Neutrophil (primary cell): ENCODE measurements around the gene BFSP1.

Experiments used
- H3K27ac ChIP-seq: fragments of 200-600 bp; sonication (generic); 2 replicates; pipeline ENCODE4 v1.5.1; 2016; ENCODE audit warnings: mild to moderate bottlenecking, moderate library complexity
- H3K27me3 ChIP-seq: fragments of 200-600 bp; sonication (generic); 2 replicates; pipeline ENCODE4 v1.6.0; 2016; ENCODE audit warnings: mild to moderate bottlenecking
- H3K36me3 ChIP-seq: fragments of 200-600 bp; sonication (generic); 2 replicates; pipeline ENCODE4 v1.5.1; 2017
- H3K4me1 ChIP-seq, 2 experiments: fragments of 200-600 bp in 1 of 2; sonication (generic) in 1 of 2; 1 replicate in 1 of 2; 2 replicates in 1 of 2; pipeline versions ENCODE4 v1.5.1 to v1.6.1; 2013 to 2016; ENCODE audit warnings: low read depth in 1 of 2, low read length in 1 of 2, mild to moderate bottlenecking in 1 of 2, moderate library complexity in 1 of 2; ENCODE audit not compliant: control insufficient read depth in 1 of 2, insufficient read depth in 1 of 2
- H3K4me3 ChIP-seq, 2 experiments: fragments of 200-600 bp in 1 of 2; sonication (generic) in 1 of 2; 1 replicate in 1 of 2; 2 replicates in 1 of 2; pipeline ENCODE4 v1.5.1; 2013 to 2016; ENCODE audit warnings: low read depth in 1 of 2, low read length in 1 of 2, mild to moderate bottlenecking in 1 of 2, moderate library complexity in 1 of 2
- H3K9me3 ChIP-seq: fragments of 200-600 bp; sonication (generic); 2 replicates; pipeline ENCODE4 v1.5.1; 2016
- CTCF ChIP-seq: fragments of 200-600 bp; sonication (generic); IDR thresholded peaks from 2 replicates; pipeline ENCODE4 v1.5.1; 2016; ENCODE audit warnings: antibody characterized with exemption

Gene BFSP1

GRCh38 chr20:17555106-17555505, 23.9 kb upstream of the BFSP1 start:
- Histone ChIP-seq H3K9me3 (no peaks in the 10 kb centered on the region), H3K4me1 (no peaks in the 10 kb centered on the region), H3K27me3 (no peaks in the 10 kb centered on the region), H3K27ac (no peak overlapping the region), H3K4me3 (no peak overlapping the region), H3K36me3 (no peaks in the 10 kb centered on the region)
- TF ChIP-seq CTCF, result no peak

- H3K4me1 ChIP-seq, result no peaks in the 10 kb centered on the region
- H3K27ac ChIP-seq, result no peak overlapping the region
- no peak for TF ChIP-seq CTCF
- no peaks in the 10 kb centered on the region for H3K9me3 ChIP-seq
- H3K27me3 ChIP-seq, result peaks cover 16% of the 10 kb centered on the region
- H3K4me3 ChIP-seq, result no peak overlapping the region
- H3K36me3 ChIP-seq, result no peaks in the 10 kb centered on the region
These were observed 18.0 kb upstream of the BFSP1 start for GRCh38 chr20:17549131-17549530.

GRCh38 chr20:17545127-17545526, 13.9 kb upstream of the BFSP1 start:
- H3K27me3 ChIP-seq, result peaks cover 24% of the 10 kb centered on the region
- no peaks in the 10 kb centered on the region for H3K4me1 ChIP-seq
- no peak for TF ChIP-seq CTCF
- no peaks in the 10 kb centered on the region for H3K9me3 ChIP-seq
- no peaks in the 10 kb centered on the region for H3K36me3 ChIP-seq
- no peak overlapping the region for H3K4me3 ChIP-seq
- no peak overlapping the region for H3K27ac ChIP-seq

- no peaks in the 10 kb centered on the region for H3K9me3 ChIP-seq
- H3K27ac ChIP-seq, result no peak overlapping the region
- no peak for TF ChIP-seq CTCF
- no peaks in the 10 kb centered on the region for H3K36me3 ChIP-seq
- peaks cover 24% of the 10 kb centered on the region for H3K27me3 ChIP-seq
- H3K4me1 ChIP-seq, result no peaks in the 10 kb centered on the region
- no peak overlapping the region for H3K4me3 ChIP-seq
These were observed 12.5 kb upstream of the BFSP1 start for GRCh38 chr20:17543531-17544131.

- Histone ChIP-seq H3K36me3 (no peaks in the 10 kb centered on the region), H3K27me3 (peaks cover 20% of the 10 kb centered on the region), H3K9me3 (no peaks in the 10 kb centered on the region), H3K27ac (no peak overlapping the region), H3K4me3 (no peak overlapping the region), H3K4me1 (no peaks in the 10 kb centered on the region)
- no peak for TF ChIP-seq CTCF
These were observed 11.8 kb upstream of the BFSP1 start for GRCh38 chr20:17542993-17543412.

GRCh38 chr20:17542481-17542880, 11.3 kb upstream of the BFSP1 start:
- Histone ChIP-seq H3K27me3 (peaks cover 20% of the 10 kb centered on the region), H3K4me3 (no peak overlapping the region), H3K9me3 (no peaks in the 10 kb centered on the region), H3K36me3 (no peaks in the 10 kb centered on the region), H3K27ac (no peak overlapping the region), H3K4me1 (no peaks in the 10 kb centered on the region)
- TF ChIP-seq CTCF, result no peak
